Measurements from ENCODE around the gene EHF. TPM values are rescaled to one million over a fixed set of nuclear protein-coding genes. Genes with fewer than 3 reads are reported as not detected.

The EHF gene
- total and polyA plus RNA-seq, 2 of the 8 experiments (the other 6 are each of a cell fraction or from before 2014, with no cell fraction given) = not detected

GRCh38 chr11:34605481-34606325, 15.2 kb upstream of the EHF start (continued):
- TF ChIP-seq RFX5 (IDR thresholded peaks at IDR 0.05; ENCODE audit: borderline replicate concordance, low read depth, low read length) (no peak), SP2 (IDR thresholded peaks at IDR 0.05; ENCODE audit: low read length) (no peak), CREB1 (IDR thresholded peaks at IDR 0.05) (no peak), RNF2 (IDR thresholded peaks at IDR 0.05; ENCODE audit: borderline replicate concordance, low read depth, low read length, missing control alignments, poor library complexity, severe bottlenecking) (no peak), JUND (IDR thresholded peaks at IDR 0.05; ENCODE audit: low read length) (no peak), YY1 (IDR thresholded peaks at IDR 0.05; ENCODE audit: low read depth, low read length) (no peak), ATF2 (IDR thresholded peaks at IDR 0.05; ENCODE audit: low read length) (no peak), TEAD4 (IDR thresholded peaks at IDR 0.05; ENCODE audit: low read depth, low read length) (no peak)
